CD4-positive, alpha-beta T cell treated with Interleukin-15 for 1 hour (primary cell): ENCODE data around the gene RBM33.
"Not testable (repeated sequence)": the region's sequence is repeated elsewhere in the genome, so short reads cannot be mapped to it uniquely, and the experiment has no call there.

Experiments
- DNase-seq: peaks from one replicate; pipeline ENCODE4 v3.0.0-alpha.2; 2020

RBM33 gene

GRCh38 chr7:155644178-155644970 is at the start of gene RBM33:
Gene RBM33, plus strand, starts transcription at chr7:155644661. Its CDS starts 216 bp downstream, at chr7:155644877.
- peak; percentile 75 for DNase-seq

GRCh38 chr7:155594961-155595366 is 49.5 kb upstream of the RBM33 start:
- no peak for DNase-seq

DNA sequence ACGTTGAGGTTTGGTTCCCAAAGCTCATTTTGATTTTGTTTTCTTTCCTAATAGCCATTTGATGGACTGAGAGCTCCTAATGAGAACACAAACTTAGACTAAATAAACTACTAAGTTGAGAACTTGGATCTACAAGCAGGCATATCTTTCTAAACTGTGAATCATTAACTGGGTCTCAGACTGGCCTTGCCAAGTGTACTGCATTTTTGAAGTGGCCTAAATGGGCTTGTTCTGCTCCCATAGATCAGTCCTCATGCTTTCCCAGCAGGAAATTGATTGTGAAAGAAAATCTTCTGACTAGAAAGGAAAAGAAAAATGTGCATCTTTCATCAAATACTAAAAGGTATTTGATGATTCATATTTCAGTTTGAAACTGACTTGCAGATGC is 46.7 kb upstream of the RBM33 start:
- DNase-seq, result no peak

- peak; percentile 63 for DNase-seq
These were observed 45.7 kb upstream of the RBM33 start for GRCh38 chr7:155598810-155599210.

DNA sequence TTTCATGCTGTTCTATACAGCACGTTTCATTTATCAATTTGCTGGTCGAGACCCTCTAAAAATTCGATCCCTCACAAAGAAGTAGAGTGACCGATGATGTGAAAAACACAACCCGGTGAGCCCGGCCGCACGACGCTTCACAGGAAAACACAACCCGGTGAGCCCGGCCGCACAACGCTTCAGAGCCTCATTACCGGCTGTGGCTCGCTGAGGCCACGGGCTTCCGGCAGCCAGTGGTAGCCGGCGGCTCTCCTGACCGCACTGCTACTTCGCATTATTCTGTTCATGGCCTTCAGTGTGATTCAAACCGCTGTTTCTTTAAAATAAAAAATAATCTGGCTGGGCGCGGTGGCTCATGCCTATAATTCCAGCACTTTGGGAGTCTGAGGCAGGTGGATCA is 42.3 kb upstream of the RBM33 start:
- no peak for DNase-seq

DNA sequence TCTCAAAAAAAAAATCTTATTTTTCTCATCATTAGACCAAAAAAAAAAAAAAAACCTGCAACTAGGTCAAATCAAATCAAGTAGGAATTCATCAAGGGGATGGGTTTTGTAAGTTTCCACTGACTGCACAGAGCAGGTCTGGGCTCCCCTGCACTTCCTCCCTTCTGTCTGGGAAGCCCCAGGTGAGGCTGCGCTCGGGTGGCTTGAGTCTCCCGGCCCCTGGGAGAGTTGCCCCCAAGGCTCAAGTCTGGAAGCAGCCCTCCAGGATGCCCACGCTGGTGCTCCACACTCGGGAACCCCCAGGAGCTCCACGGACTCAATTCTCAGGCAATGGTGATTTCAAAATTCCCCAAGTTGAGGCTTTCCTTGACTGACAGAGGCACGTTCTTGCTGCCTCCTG is 41.7 kb upstream of the RBM33 start:
- DNase-seq, result no peak

DNA sequence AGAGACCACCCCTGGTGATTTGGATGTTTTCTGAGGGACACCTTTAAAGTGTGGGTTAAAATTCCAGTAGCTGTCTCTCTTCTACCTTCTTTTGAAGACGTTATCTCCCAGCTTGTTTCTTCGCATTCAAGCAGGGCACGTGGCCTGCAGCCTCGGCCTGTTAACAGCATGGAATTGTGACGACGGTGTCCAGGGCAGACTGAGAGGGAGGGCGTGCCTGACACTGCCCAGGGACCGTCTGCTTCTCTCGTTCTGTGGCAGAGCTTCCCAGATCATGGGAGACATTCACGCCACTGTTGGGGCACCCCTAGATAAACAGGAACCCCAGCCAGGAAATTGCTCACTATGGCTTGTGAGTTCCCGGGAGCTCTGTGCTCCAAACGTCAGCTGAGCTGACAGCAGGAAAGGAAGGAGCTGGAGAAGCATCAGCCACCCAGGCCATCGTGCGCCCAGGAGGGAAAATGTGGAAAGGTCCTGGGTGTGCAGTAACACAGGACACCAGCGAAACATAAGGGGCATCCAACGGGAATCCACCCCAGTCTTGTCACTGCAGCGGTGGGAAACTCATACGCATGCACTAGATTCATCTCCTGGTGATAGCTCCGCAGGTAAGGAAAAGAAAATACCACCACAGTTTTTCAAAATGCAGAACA is 41.1 kb upstream of the RBM33 start:
- DNase-seq, result no peak

- DNase-seq, result no peak
These were observed 40.5 kb upstream of the RBM33 start for GRCh38 chr7:155603858-155604503.

GRCh38 chr7:155604504-155604997 is 39.9 kb upstream of the RBM33 start:
- no peak for DNase-seq

DNA sequence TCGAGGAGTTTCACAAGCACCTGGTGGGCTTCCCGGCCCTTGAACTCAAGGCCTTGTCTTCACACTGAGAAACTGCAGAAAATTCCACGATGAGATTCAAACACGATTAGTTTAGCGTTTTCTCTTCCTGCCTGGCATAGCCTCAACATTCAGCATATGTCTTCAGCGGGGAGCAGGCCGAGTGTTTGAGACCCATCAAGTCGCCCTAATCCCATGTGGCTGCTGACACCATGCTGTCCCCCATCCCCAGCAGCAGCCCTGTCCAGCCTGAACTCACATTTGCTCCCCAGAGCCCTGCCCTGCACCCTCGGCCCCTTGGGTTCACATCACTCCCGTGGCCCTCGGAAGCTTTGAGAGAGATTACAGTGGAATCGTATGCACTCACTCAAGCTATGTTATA is 35.3 kb upstream of the RBM33 start:
- no peak for DNase-seq

- no peak for DNase-seq
These were observed 33.7 kb upstream of the RBM33 start for GRCh38 chr7:155610633-155611193.

- DNase-seq, result no peak
These were observed 32.5 kb upstream of the RBM33 start for GRCh38 chr7:155611808-155612447.

- no peak for DNase-seq
These were observed 31.8 kb upstream of the RBM33 start for GRCh38 chr7:155612658-155613057.

GRCh38 chr7:155615085-155615484 is 29.4 kb upstream of the RBM33 start:
- DNase-seq, result not testable (repeated sequence)

- DNase-seq, result no peak
These were observed 25.5 kb upstream of the RBM33 start for GRCh38 chr7:155618708-155619633.

DNA sequence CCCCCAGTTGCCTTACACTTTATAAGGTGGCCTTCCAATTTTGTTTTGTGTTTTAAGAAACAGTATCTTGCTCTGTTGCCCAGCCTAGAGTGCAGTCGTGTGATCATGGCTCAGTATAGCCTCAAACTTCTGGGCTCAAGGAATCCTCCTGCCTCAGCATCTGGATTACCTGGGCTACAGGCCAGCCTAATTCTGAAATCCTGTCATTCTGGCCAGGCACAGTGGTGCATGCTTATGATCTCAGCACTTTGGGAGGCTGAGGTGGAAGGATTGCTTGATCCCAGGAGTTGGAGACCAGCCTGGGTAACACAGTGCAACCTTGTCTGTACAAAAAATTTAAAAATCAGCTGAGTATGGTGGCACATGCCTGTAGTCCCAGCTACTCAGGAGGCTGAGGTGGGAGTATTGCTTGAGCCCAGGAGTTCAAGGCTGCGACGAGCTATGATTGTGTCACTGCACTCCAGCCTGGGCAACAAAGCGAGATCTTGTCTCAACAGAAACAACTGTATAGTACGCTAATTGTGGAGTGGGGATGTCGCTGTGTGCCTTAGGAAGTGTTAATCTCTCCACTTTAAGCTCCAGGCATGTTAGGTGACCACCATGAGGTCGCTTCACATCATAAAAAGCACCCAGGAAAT is 24.7 kb upstream of the RBM33 start:
- no peak for DNase-seq

DNA sequence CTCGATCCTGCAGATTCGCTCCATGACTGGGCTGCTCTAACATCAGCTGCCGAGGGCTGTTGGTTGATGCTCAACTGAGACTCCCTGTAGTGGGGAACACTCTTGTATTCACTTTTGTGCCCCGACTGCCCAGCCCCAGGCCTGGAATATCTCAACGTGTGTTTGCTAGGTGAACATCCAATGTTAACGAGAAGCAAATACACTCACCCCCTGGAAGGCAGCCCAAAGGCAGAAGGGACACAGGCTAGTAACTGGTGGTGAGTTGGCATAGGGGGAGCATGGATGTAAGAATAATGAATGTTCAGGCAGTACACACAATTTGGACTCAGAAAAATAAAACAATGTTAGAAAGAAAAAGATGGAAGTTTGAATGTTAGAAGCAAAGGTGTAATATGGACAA is 24.0 kb upstream of the RBM33 start:
- no peak for DNase-seq

GRCh38 chr7:155621418-155621980 is 23.0 kb upstream of the RBM33 start:
- no peak for DNase-seq

DNA sequence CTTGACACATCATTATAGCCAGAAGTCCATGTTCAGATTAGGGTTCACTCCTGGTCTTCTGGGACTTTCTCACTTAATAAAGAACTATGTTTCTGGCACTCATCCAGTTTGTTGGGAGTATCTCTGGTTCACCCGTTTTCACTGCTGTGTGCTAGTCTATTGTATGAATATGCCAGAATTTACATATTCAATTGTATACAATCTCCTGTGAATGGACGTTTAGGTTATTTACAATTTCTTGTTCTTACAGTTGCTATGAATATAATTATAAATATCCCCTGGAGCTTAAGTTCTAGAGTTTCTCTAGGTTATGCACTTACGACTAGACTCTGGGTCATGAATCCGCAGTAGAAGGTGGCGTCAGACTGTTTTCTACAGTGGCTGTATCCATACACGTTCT is 20.0 kb upstream of the RBM33 start:
- no peak for DNase-seq

DNA sequence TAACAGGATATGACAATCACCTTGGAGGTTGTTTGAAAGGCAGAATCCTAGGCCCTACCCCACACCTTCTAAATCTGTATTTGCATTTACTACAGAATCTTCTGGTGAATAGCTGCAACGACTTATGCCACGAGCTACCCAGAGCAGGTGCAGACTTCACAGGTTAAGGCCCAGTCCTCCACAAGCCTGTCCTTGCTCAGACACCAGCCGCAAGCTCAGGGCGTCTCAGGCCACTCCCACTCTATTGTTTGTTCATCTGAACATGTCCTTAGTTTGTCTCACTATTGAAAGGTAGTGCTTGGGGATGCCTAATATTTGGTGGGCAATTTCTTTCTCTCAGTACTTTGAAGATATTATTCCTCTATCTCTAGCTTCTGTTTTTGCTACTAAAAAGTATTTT is 18.9 kb upstream of the RBM33 start:
- DNase-seq, result no peak

DNA sequence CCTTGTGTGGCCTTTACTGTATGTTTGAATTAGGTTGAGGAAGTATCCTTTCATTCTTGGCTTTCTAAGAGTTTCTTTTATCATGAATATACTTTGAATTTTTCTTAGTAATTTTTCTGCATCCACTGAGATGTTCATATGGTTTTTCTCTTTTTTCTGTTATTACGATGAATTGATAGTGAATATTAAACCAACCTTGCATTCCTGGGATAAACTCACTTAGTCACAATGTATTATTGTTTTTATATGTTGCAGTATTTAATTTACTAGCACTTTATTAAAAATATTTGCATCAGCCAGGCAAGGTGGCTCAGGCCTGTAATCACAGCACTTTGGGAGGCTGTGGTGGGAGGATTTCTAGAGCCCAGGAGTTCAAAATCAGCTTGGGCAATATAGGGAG is 15.3 kb upstream of the RBM33 start:
- DNase-seq, result no peak
